Measurements from ENCODE around the gene KLF13. TPM values are rescaled to one million over a fixed set of nuclear protein-coding genes. Genes with fewer than 3 reads are reported as not detected.

Gene KLF13
- total RNA-seq, 2 donors from 2014 or later = 95.1 to 153 TPM

DNA sequence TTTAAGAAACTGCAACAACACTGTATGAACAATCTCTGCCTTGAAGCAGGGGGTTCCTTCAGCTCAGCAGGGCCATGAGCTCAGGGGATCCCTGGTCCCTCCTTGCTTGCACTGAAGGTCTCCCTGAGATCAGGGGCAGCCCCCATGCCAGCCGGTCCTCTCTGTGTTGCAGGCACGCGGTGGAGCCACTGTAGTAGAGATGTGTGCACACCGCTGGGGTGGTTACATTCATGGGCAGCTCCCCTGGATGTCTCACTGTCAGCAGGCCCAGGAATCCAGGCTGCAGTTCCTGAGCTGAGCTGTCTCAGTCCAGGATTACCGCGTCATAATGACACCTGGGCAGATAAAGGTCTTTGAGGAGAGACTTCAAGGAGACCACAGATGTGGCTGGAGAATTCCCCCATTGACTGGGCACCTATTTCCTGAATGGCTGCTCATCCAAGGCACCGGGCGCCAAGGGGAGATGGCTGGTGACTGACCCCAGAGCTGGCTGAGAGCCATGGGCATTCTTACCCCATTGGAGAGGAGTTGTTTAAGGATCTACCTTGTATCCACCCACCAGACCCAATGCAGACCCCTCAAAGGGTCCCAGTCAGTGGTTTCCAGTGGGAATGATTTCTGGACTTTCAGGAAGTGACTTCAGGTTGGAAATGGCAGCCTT lies 10.4 kb upstream of the KLF13 start:
- no peaks in the 10 kb centered on the region for H3K9me3 Mint-ChIP-seq
- H3K27me3 Mint-ChIP-seq = no peaks in the 10 kb centered on the region
- peak overlapping the region; percentile 2 for H3K4me3 Mint-ChIP-seq
- peak in 1 of 2 donors; percentile 20 for ATAC-seq
- peak overlapping the region; percentile 21 to 74 for H3K27ac Mint-ChIP-seq
- H3K36me3 Mint-ChIP-seq = no peaks in the 10 kb centered on the region
- DNase-seq (ENCODE audit: low spot score) = no peak
- H3K4me1 Mint-ChIP-seq (ENCODE audit: low read depth in 2 of 2) = peaks cover 18 to 29% of the 10 kb centered on the region in 2 donors

DNA sequence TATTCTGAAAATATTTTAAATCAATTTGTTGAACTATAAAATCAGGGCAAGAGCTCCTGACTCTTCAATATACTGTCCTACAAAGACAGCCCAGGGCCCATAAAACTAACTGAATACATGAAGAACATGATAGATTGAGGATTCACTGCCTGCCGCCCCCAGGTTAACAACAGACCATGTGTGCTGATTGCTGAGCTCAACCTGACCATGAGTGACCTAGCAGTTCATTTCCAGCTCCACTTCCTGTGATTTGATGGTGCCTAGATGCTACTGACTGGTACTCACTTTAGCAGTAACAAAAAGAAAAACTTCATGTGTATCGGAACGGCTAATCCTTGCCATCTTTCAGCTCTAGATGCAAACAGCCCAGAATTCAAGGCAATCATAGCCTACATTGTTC lies 9.6 kb upstream of the KLF13 start:
- Mint-ChIP-seq H3K36me3 (no peaks in the 10 kb centered on the region), H3K4me1 (ENCODE audit: low read depth in 2 of 2) (peaks cover 18 to 29% of the 10 kb centered on the region in 2 donors), H3K9me3 (no peaks in the 10 kb centered on the region), H3K27me3 (no peaks in the 10 kb centered on the region), H3K4me3 (peak overlapping the region; percentile 2), H3K27ac (peak overlapping the region; percentile 21 to 74)
- DNase-seq (ENCODE audit: low spot score) (no peak), ATAC-seq (peak in 1 of 2 donors; percentile 59)

DNA sequence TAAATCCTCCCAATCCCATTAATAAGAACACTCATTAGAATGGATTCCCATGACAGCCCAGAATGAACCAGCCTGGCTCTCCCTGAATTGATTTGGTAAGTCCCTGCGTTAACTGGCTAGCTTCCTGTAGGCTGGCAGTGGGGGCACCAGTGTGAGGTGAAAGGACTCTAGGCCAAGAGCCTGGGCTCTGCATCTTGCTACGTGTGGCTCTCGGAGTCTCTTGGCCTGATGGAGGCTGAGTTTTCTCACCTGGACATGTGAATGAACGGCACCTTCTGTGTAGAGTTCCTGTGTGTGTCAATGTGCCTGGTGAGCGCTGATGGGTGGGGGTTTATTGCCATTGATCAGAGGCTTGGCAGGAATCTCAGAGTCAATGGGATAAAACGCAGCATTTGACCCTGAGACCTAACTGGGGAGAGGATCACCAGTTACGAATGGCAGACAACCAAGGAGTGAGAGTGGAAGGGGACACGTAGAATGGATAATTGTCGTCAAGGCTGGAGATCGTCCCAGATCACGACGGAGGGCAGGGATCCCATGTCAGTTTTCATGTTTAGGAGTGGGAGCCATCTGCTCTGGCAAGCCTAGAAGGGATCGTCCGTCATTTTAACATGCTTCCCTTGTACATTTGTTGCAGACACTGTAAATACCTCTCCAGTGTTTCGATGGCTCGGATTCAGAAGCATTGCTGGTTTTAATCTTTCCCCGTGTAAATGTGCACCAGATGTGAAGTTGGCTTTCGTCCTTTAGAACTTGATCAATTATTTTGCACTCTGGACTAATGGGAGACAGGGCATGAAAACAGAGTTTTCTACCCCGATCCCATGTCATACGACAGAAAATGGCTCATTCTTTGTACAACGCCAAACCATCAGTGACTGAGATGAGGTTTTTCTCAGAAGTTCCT lies 9.0 kb upstream of the KLF13 start:
- DNase-seq (ENCODE audit: low spot score) = no peak
- H3K27me3 Mint-ChIP-seq = no peaks in the 10 kb centered on the region
- peaks cover 20 to 29% of the 10 kb centered on the region in 2 donors for H3K4me1 Mint-ChIP-seq (ENCODE audit: low read depth in 2 of 2)
- ATAC-seq = no peak
- peak overlapping the region in 1 of 2 donors; percentile 74 for H3K27ac Mint-ChIP-seq
- no peaks in the 10 kb centered on the region for H3K36me3 Mint-ChIP-seq
- H3K4me3 Mint-ChIP-seq = no peak overlapping the region
- no peaks in the 10 kb centered on the region for H3K9me3 Mint-ChIP-seq

DNA sequence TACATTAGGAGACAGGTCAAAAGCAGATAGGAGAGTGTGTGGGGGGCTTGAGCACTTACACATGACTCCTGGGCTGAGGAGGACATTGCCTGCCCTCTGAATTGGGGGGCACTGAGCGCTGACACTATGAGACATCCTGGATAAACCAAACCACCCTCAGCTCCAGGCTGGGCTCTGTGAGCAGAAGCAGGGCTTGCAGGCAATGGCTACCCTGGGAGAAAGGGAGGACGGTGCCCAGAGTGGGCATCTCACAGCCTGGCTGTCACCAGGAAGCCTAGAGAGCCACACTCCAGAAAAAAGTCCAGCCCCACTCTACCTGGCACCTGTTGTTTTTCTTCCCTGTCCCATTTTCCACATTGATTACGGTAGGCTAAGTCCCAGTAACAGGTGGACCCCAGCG lies 8.2 kb upstream of the KLF13 start:
- Mint-ChIP-seq H3K9me3 (no peaks in the 10 kb centered on the region), H3K36me3 (no peaks in the 10 kb centered on the region), H3K4me1 (ENCODE audit: low read depth in 2 of 2) (peaks cover 26 to 29% of the 10 kb centered on the region in 2 donors), H3K4me3 (no peak overlapping the region), H3K27me3 (no peaks in the 10 kb centered on the region), H3K27ac (no peak overlapping the region)
- ATAC-seq (no peak), DNase-seq (ENCODE audit: low spot score) (no peak)

DNA sequence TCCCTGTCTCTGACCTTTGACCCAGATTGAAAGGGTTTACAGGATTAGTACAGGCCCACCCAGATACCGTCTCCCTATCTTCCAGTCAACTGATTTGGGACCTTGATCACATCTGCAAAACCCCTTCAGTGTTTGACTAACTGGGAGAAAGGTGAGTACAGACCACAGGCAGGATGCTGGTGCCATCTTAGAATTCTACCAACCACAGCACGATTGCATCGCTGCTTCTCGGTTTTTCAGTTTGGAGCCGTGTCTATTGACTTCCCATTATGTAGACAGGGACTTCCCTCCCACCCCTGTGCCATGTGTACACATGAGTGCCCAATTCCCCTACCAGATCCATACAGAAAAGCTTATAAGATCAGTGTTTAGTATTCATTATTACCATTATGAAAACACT lies 6.6 kb upstream of the KLF13 start:
- no peaks in the 10 kb centered on the region for H3K9me3 Mint-ChIP-seq
- no peak overlapping the region for H3K4me3 Mint-ChIP-seq
- peaks cover 40 to 42% of the 10 kb centered on the region in 2 donors for H3K4me1 Mint-ChIP-seq (ENCODE audit: low read depth in 2 of 2)
- peak overlapping the region in 1 of 2 donors; percentile 61 for H3K27ac Mint-ChIP-seq
- DNase-seq (ENCODE audit: low spot score) = no peak
- no peaks in the 10 kb centered on the region for H3K27me3 Mint-ChIP-seq
- no peak for ATAC-seq
- no peaks in the 10 kb centered on the region for H3K36me3 Mint-ChIP-seq

DNA sequence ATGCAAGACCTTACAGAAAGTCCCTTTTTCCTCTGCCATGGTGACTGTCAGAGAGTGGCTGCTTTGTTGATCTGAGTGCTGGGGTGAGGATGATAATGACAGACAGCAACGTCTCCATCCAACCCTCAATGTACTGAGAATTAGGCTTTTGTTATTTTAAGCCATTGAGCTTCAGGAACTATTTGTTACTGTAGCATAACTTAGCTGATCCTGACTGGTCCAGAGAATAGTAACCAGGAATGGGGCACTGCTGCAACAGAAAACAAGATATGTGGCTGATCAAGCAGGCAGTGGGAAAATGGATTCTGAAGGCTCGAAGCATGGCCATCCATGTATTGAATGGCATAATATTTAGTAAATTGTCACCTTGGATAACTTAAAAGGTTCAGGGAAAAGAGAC lies 5.2 kb upstream of the KLF13 start:
- Mint-ChIP-seq H3K36me3 (no peaks in the 10 kb centered on the region), H3K27ac (peak overlapping the region in 1 of 2 donors; percentile 51), H3K4me3 (no peak overlapping the region), H3K4me1 (ENCODE audit: low read depth in 2 of 2) (peaks cover 41 to 44% of the 10 kb centered on the region in 2 donors), H3K9me3 (no peaks in the 10 kb centered on the region), H3K27me3 (no peaks in the 10 kb centered on the region)
- no peak for DNase-seq (ENCODE audit: low spot score)
- ATAC-seq = no peak

DNA sequence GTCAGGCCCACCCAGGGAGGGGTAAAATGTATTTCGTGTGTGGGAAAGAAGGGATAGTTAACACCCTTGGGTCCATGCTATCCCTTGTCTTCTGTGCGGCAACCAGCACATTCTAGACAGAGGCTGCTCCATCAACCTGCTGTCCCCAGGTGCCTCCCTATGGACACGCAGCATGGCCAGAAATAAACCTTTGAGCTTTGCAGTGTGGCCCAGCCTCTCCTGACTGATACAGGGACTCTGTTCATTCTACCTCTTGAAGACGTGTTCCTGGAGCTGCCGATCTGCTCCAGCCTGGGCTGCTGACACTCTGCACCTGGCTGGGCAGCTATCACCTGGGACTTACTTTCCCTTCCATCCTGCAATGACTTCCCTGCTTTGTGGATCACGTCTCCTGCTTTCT lies 4.1 kb upstream of the KLF13 start:
- DNase-seq (ENCODE audit: low spot score) (no peak), ATAC-seq (no peak)
- no peak overlapping the region for H3K27ac Mint-ChIP-seq
- H3K4me3 Mint-ChIP-seq = no peak overlapping the region
- no peaks in the 10 kb centered on the region for H3K36me3 Mint-ChIP-seq
- no peaks in the 10 kb centered on the region for H3K9me3 Mint-ChIP-seq
- no peaks in the 10 kb centered on the region for H3K27me3 Mint-ChIP-seq
- H3K4me1 Mint-ChIP-seq (ENCODE audit: low read depth in 2 of 2) = peaks cover 30 to 38% of the 10 kb centered on the region in 2 donors

DNA sequence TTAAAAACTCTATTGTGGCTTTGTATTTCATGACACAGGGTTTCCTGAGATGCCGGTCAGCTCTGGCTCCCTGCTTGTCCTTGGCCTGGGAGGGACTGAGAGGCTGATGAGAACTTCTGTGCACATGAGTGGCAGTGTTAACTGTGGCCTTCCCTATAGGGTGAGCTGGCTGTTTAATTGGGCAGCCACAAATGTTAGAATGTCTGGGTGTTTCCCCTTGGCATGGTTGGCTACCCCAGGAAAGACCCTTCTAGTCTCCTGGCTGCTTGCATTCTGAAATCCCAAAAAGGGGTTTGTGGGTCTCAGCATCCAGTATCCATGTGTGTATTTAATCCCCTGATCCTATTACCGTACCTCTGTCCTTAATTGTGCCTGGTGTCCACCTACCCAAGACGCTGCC lies 3.0 kb upstream of the KLF13 start:
- ATAC-seq (no peak), DNase-seq (ENCODE audit: low spot score) (no peak)
- no peaks in the 10 kb centered on the region for H3K9me3 Mint-ChIP-seq
- H3K27me3 Mint-ChIP-seq = no peaks in the 10 kb centered on the region
- H3K36me3 Mint-ChIP-seq = peaks cover 4% of the 10 kb centered on the region
- H3K4me1 Mint-ChIP-seq (ENCODE audit: low read depth in 2 of 2) = peaks cover 32 to 34% of the 10 kb centered on the region in 2 donors
- peak overlapping the region; percentile 81 to 86 for H3K27ac Mint-ChIP-seq
- no peak overlapping the region for H3K4me3 Mint-ChIP-seq

DNA sequence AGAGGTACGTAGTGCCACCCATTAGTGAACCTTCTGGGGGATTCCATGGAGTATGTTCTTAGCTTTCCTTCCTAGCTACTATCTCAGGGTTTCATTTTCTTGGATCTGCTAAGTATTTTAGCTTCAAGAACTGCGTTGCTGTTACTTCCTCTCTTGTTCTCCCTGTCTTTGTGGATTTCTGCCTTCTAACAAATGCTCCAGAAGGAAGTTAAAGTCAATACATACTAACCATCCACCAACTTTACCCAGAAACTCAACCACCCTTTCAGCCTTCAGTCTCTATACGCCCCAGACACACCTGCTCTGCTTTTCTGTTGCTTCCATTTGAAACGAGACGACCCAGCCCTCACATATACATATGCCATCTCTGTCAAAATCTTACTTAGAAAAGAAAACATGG lies 2.4 kb upstream of the KLF13 start:
- H3K27me3 Mint-ChIP-seq = no peaks in the 10 kb centered on the region
- no peaks in the 10 kb centered on the region for H3K9me3 Mint-ChIP-seq
- H3K27ac Mint-ChIP-seq = peak overlapping the region; percentile 81 to 86
- peaks cover 37 to 40% of the 10 kb centered on the region in 2 donors for H3K4me1 Mint-ChIP-seq (ENCODE audit: low read depth in 2 of 2)
- peaks cover 7% of the 10 kb centered on the region for H3K36me3 Mint-ChIP-seq
- ATAC-seq (no peak), DNase-seq (ENCODE audit: low spot score) (no peak)
- H3K4me3 Mint-ChIP-seq = peak overlapping the region; percentile 83

DNA sequence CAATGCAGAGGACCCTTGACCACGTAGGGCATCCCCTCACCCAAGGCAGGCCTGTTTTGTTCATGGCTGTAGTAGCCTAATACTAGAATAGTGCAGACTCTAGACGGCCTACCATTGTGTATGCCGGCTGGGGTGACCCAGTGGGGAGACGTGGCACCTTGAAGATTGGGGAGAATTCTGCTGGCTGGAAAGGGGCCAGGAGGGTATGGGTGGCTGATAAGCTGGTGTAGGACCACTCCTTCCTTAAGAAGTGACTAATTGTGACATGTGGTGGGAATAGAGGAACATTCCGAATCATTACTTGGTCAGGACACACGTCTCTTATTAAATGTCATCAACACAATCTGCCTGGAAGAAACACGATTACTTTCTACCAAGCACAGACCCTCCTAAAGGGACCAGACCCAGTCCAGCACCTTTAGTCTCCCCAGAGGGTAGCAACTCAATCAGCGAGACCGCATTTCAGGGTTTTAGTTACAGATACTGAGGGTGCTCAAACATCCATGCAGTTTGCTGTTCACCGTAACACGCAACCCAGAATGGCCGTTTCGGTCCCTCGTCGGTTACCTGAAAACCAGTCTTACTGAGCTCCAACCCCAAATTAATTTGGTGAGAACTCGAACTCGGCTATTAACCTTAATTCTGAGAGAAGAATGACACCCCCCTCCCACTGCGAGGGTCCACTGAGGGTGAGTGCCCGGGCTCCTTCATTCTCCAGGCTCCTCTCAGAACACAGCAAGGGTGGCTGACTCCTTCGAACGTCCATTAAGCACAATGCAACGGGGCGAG lies 1.6 kb upstream of the KLF13 start:
- H3K36me3 Mint-ChIP-seq = peaks cover 7% of the 10 kb centered on the region
- DNase-seq (ENCODE audit: low spot score) = no peak
- H3K9me3 Mint-ChIP-seq = no peaks in the 10 kb centered on the region
- peak overlapping the region; percentile 81 to 86 for H3K27ac Mint-ChIP-seq
- no peaks in the 10 kb centered on the region for H3K27me3 Mint-ChIP-seq
- H3K4me3 Mint-ChIP-seq = peak overlapping the region; percentile 83
- ATAC-seq = no peak
- H3K4me1 Mint-ChIP-seq (ENCODE audit: low read depth in 2 of 2) = peaks cover 38 to 40% of the 10 kb centered on the region in 2 donors

DNA sequence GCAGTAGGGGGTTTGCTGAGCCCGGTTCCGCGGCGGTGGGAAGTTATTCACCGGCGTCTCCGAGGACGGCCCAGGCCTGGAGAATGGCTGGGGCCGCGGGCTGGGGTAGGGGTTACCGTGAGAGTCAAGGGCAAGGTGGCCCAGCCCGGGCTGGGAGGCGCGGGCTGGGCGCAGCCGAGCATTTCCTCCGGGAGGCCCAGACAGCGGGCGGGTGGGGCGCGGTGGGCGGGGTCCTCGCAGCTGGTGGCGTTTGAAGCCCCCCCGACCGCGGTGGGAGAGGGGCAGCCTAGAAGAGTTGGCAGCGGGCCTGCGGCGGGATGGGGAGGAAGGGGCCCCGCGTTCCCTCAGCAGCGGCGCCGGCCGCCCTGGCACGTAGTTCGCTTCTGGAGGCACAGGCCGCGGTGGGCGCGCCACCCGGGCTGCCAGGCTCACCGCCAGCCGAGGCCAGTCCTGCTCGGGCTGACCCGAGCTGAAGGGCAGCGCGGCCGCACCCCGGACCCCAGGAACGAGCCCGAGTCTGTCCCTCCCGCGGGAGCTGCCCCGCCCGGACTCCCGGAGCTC lies 960 bp upstream of the KLF13 start:
- ATAC-seq (no peak), DNase-seq (ENCODE audit: low spot score) (no peak)
- Mint-ChIP-seq H3K4me1 (ENCODE audit: low read depth in 2 of 2) (peaks cover 39 to 44% of the 10 kb centered on the region in 2 donors), H3K9me3 (no peaks in the 10 kb centered on the region), H3K36me3 (peaks cover 7% of the 10 kb centered on the region), H3K27ac (peak overlapping the region; percentile 81 to 86), H3K4me3 (peak overlapping the region; percentile 83), H3K27me3 (no peaks in the 10 kb centered on the region)

DNA sequence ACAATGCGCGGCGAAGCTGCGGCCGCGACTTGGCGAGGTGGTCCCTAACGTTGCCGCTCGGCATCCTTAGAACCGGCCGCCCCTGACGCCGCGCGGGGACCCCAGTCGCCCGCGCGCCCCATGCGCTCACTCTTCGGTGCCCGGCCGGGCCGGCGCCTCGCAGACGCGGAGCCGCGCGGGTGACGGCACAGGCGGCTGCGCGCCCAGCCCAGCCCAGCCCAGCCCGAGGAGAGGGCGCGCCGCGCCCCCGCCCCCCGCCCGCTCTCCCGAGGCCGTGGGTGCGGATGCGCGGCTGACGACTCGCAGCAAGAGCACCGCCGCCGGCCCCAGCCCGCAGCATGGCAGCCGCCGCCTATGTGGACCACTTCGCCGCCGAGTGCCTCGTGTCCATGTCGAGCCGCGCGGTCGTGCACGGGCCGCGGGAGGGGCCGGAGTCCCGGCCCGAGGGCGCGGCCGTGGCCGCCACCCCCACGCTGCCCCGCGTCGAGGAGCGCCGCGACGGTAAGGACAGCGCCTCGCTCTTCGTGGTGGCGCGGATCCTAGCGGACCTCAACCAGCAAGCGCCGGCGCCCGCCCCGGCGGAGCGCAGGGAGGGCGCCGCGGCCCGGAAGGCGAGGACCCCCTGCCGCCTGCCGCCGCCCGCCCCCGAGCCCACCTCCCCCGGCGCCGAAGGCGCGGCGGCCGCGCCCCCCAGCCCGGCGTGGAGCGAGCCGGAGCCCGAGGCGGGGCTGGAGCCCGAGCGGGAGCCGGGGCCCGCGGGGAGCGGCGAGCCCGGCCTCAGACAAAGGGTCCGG lies 437 bp downstream of the KLF13 start:
- Mint-ChIP-seq H3K4me1 (ENCODE audit: low read depth in 2 of 2) (peaks cover 53 to 58% of the 10 kb centered on the region in 2 donors), H3K27ac (no peak overlapping the region), H3K9me3 (no peaks in the 10 kb centered on the region), H3K36me3 (peaks cover 7% of the 10 kb centered on the region), H3K4me3 (peak overlapping the region; percentile 38), H3K27me3 (no peaks in the 10 kb centered on the region)
- ATAC-seq (peak; percentile 57 to 66), DNase-seq (ENCODE audit: low spot score) (peak; percentile 80)
